Heart right ventricle (tissue), 16 donors: ENCODE data around the gene RUBCNL. TPM values are rescaled to one million over a fixed set of nuclear protein-coding genes. Genes with fewer than 3 reads are reported as not detected.
A peak's percentile ranks its signal among the peaks of the same experiment; 100 is the strongest.

Experiments
- ATAC-seq, 8 donors: fragments of 200-7000 bp; cut with Tn5 transposase; one replicate each; pipeline ENCODE4 v1.9.1; 2020; ENCODE audit warnings: mild to moderate bottlenecking in 8 of 8, moderate library complexity in 8 of 8, moderate number of reproducible peaks in 1 of 8
- DNase-seq, 2 donors: peaks; one replicate each; pipeline ENCODE4 v3.0.0-alpha.2; 2020
- H3K27ac ChIP-seq, 10 donors: fragments of 200-600 bp; sonication (generic) in 2 of 10; one replicate each; pipeline versions ENCODE4 v1.5.0 to v1.8.0; 2020 to 2022; ENCODE audit warnings: mild to moderate bottlenecking in 3 of 10
- H3K27me3 ChIP-seq, 7 donors: fragments of 200-600 bp; one replicate each; pipeline ENCODE4 v1.8.0; 2021 to 2022; ENCODE audit warnings: mild to moderate bottlenecking in 2 of 7
- H3K36me3 ChIP-seq, 9 donors: fragments of 200-600 bp; sonication (generic) in 1 of 9; one replicate each; pipeline versions ENCODE4 v1.5.0 to v1.8.0; 2020 to 2022; ENCODE audit warnings: mild to moderate bottlenecking in 2 of 9
- H3K4me1 ChIP-seq, 9 donors: fragments of 200-600 bp; sonication (generic) in 1 of 9; one replicate each; pipeline versions ENCODE4 v1.5.0 to v1.8.0; 2020 to 2022; ENCODE audit warnings: mild to moderate bottlenecking in 4 of 9
- H3K4me3 ChIP-seq, 10 donors: fragments of 200-600 bp; sonication (generic) in 2 of 10; one replicate each; pipeline versions ENCODE4 v1.5.0 to v1.8.0; 2020 to 2022; ENCODE audit warnings: mild to moderate bottlenecking in 7 of 10, moderate library complexity in 2 of 10
- H3K9me3 ChIP-seq, 11 donors: fragments of 200-600 bp in 10 of 11; sonication (generic) in 2 of 11; one replicate each; pipeline versions ENCODE4 v1.5.0 to v1.8.0; 2013 to 2022; ENCODE audit warnings: mild to moderate bottlenecking in 2 of 11, control low read depth in 1 of 11, moderate library complexity in 1 of 11
- WGBS, 2 donors: extraction: QIAGEN DNeasy Blood & Tissue Kit; methylation state at CpG; one replicate each; pipeline ENCODE4 v1.1.7; 2013; ENCODE audit warnings: inconsistent platforms in 1 of 2; 5-methylcytosine and 5-hydroxymethylcytosine counted together
- intact Hi-C, 10 donors: fragments of 100-400 bp; cut with DNase I; formaldehyde crosslinking; loops; one replicate each; pipeline versions ENCODE4 v1.11.1 to v1.14.2; 2022
- polyA plus RNA-seq, 2 donors: library from polyadenylated mRNA; stranded (reverse); fragments of 200-250 nt; gene quantifications; one replicate each; pipeline ENCODE4 v1.2.3, GENCODE V29; 2013
- total RNA-seq, 10 donors: library from RNA; stranded (reverse); fragmentation: NEBNext Ultra II Directional in 3 of 10; extraction: Animal tissue kit (Norgen Biotek cat#: 25700) in 3 of 10; gene quantifications; one replicate each; pipeline versions ENCODE4 v1.2.1 to v1.2.4, GENCODE V29; 2021 to 2023
- TF ChIP-seq, protein P1 (sequence below), 9 donors: fragments of 200-600 bp; sonication (generic) in 2 of 9; IDR thresholded peaks; one replicate each; pipeline versions ENCODE4 v1.5.0 to v1.8.0; 2021 to 2022; ENCODE audit warnings: antibody characterized with exemption in 9 of 9, mild to moderate bottlenecking in 5 of 9, moderate library complexity in 1 of 9
- donor health status: Arrhythmogenic right ventricular cardiomyopathy.
- donor health status: ischemic (EF 13 %, LVEDD 7.1; RV severe dilation, severe dysfunction).
- donor health status: healthy with polysubstance abuse.
- donor health status: DM: no; HTN: yes; CAD: no.
- donor health status: DM: no; HTN: no; CAD: no.
- donor health status: ischemic (EF 25% LVEDD 6.9; RV normal size, moderate dysfunction).
- donor health status: ischemic (EF 25% LVEDD 5.7; RV mildly dilated, moderate dysfunction).
- donor health status: healthy.
- donor health status: DM: yes; HTN: yes; CAD: no.
- donor health status: Ischemic cardiomyopathy.
- donor health status: ischemic (EF 35%, LVEDD 5.7; RV mildly dilated, moderate dysfunction).
- donor health status: nonischemic (EF 11% LVEDD 7.7; RV severe dilation, severe dysfunction).
- donor health status: DM: yes; HTN: yes; CAD: no.
- donor health status: PGD.
- donor health status: ischemic (EF 29% LVEDD 5.4; RV normal size, mild dysfunction).
- donor health status: nonischemic (EF 23%, LVEDD 6.1; RV moderate dilation, normal function).

RUBCNL gene
- total and polyA plus RNA-seq, 12 donors, result 0.17 to 2.8 (median 0.59) TPM

GRCh38 chr13:46359714-46360113 lies 27.3 kb downstream of the RUBCNL start:
- intact Hi-C loops, result no loop called here
- H3K4me3 ChIP-seq, result no peak overlapping the region
- ATAC-seq (peak in 5 of 8 donors; percentile 27 to 70 (median 67)), DNase-seq (no peak)
- peaks cover 0 to 14% (median 0%) of the 10 kb centered on the region in 9 donors for H3K4me1 ChIP-seq
- H3K9me3 ChIP-seq, result no peaks in the 10 kb centered on the region
- 66 to 73% methylated on average over 1 of the region's 1 CpG for WGBS, 2 donors
- peaks cover 0 to 23% (median 0%) of the 10 kb centered on the region in 9 donors for H3K36me3 ChIP-seq
- no peaks in the 10 kb centered on the region for H3K27me3 ChIP-seq
- peak overlapping the region in 4 of 10 donors; percentile 24 to 45 (median 29) for H3K27ac ChIP-seq
- TF ChIP-seq, protein P1, sequence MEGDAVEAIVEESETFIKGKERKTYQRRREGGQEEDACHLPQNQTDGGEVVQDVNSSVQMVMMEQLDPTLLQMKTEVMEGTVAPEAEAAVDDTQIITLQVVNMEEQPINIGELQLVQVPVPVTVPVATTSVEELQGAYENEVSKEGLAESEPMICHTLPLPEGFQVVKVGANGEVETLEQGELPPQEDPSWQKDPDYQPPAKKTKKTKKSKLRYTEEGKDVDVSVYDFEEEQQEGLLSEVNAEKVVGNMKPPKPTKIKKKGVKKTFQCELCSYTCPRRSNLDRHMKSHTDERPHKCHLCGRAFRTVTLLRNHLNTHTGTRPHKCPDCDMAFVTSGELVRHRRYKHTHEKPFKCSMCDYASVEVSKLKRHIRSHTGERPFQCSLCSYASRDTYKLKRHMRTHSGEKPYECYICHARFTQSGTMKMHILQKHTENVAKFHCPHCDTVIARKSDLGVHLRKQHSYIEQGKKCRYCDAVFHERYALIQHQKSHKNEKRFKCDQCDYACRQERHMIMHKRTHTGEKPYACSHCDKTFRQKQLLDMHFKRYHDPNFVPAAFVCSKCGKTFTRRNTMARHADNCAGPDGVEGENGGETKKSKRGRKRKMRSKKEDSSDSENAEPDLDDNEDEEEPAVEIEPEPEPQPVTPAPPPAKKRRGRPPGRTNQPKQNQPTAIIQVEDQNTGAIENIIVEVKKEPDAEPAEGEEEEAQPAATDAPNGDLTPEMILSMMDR (IDR thresholded peaks at IDR 0.05), result no peak

- Histone ChIP-seq H3K27ac (peak overlapping the region in 1 of 10 donors; percentile 73), H3K4me1 (peaks cover 0 to 39% (median 0%) of the 10 kb centered on the region in 9 donors), H3K4me3 (no peak overlapping the region), H3K36me3 (peaks cover 0 to 8% (median 0%) of the 10 kb centered on the region in 9 donors), H3K27me3 (no peaks in the 10 kb centered on the region), H3K9me3 (no peaks in the 10 kb centered on the region)
- intact Hi-C loops, result no loop called here
- no peak for ATAC-seq
- WGBS, 2 donors, result 61 to 75% methylated on average over 11 of the region's 11 CpGs
- TF ChIP-seq, protein P1 (IDR thresholded peaks at IDR 0.05), result no peak
- no peak for DNase-seq
Observed at GRCh38 chr13:46355901-46356590, 31.0 kb downstream of the RUBCNL start.

GRCh38 chr13:46355088-46355468 lies 32.0 kb downstream of the RUBCNL start:
- ATAC-seq (no peak), DNase-seq (no peak)
- Histone ChIP-seq H3K27me3 (no peaks in the 10 kb centered on the region), H3K27ac (peak overlapping the region in 1 of 10 donors; percentile 73), H3K4me1 (peaks cover 0 to 39% (median 0%) of the 10 kb centered on the region in 9 donors), H3K4me3 (no peak overlapping the region), H3K36me3 (peaks cover 0 to 3% (median 0%) of the 10 kb centered on the region in 9 donors), H3K9me3 (no peaks in the 10 kb centered on the region)
- intact Hi-C loops, result no loop called here
- TF ChIP-seq, protein P1 (IDR thresholded peaks at IDR 0.05), result no peak
- 64 to 72% methylated on average over 5 of the region's 5 CpGs for WGBS, 2 donors

DNA sequence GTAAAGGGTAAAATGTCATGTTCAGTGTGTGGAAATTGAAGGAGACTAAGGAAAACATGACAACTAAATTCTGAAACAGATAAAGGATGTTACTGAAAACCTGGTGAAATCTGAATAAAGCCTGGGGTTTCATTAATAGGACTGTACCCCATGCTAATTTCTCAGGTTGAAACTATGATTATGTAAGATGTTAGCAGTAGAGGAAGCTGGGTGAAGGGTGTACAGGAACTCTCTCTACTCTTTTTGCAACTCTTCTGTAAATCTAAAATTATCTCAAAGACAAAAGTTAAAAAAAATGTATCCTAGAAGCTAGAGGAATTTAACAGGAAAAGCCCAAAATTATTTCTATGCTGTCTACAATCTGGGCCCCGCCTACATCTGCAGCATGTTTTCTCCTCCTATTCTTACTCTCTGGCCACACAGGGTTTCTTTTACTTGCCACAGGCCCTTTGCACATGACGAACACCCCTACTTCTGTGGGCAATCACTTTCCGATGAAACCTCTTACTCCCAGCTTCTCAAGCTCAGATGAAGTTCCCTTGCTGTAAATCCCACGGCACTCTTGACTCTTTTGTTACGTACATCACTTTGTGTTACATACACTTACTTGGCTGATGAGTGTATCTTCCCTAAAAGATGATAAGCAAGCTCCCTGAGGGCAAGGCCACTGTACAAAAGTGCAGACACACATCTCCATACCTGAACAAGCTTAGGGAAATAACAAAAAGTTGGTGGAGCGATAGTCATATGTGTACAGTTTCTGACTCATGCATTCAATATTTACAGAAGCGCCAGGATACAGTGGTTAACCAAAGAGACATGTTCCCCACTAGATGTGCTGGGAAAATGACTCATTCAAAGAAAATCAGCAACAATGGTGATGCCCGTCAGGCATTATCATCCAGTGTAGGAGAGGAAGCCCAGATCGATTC lies 32.6 kb downstream of the RUBCNL start:
- 65 to 76% methylated on average over 9 of the region's 9 CpGs for WGBS, 2 donors

More for the DNA sequence above, 32.6 kb downstream of the RUBCNL start:
- DNase-seq (no peak), ATAC-seq (peak in 2 of 8 donors; percentile 22 to 70)
- Histone ChIP-seq H3K9me3 (no peaks in the 10 kb centered on the region), H3K27me3 (no peaks in the 10 kb centered on the region), H3K4me3 (no peak overlapping the region), H3K4me1 (peaks cover 0 to 39% (median 0%) of the 10 kb centered on the region in 9 donors), H3K36me3 (peaks cover 0 to 8% (median 0%) of the 10 kb centered on the region in 9 donors), H3K27ac (peak overlapping the region in 1 of 10 donors; percentile 73)
- intact Hi-C loops, result no loop called here
- TF ChIP-seq, protein P1 (IDR thresholded peaks at IDR 0.05), result no peak
